Large intestine (tissue), 3 donors: ENCODE data around the gene DGKK. TPM values are rescaled to one million over a fixed set of nuclear protein-coding genes. Genes with fewer than 3 reads are reported as not detected.
A peak's percentile ranks its signal among the peaks of the same experiment; 100 is the strongest.

Experiments used
- DNase-seq, 2 donors: peaks; one replicate each; pipeline versions ENCODE4 v3.0.0 to v3.0.0-alpha.2; 2013
- H3K27ac ChIP-seq: one replicate; pipeline ENCODE4 v1.5.1; 2013; ENCODE audit warnings: low read length
- H3K27me3 ChIP-seq: 2 replicates; pipeline ENCODE4 v1.6.1; 2013; ENCODE audit warnings: low read length; ENCODE audit not compliant: control insufficient read depth, insufficient read depth
- H3K36me3 ChIP-seq: 2 replicates; pipeline ENCODE4 v1.6.1; 2013; ENCODE audit warnings: low read length; ENCODE audit not compliant: control insufficient read depth, insufficient read depth
- H3K4me1 ChIP-seq: one replicate; pipeline ENCODE4 v1.6.1; 2013; ENCODE audit warnings: low read length; ENCODE audit not compliant: control insufficient read depth, insufficient read depth
- H3K4me3 ChIP-seq: one replicate; pipeline ENCODE4 v1.5.1; 2013; ENCODE audit warnings: low read length
- H3K9me3 ChIP-seq: one replicate; pipeline ENCODE4 v1.6.1; 2013; ENCODE audit warnings: mild to moderate bottlenecking, low read depth, low read length, moderate library complexity; ENCODE audit not compliant: control insufficient read depth
- WGBS: methylation state at CpG from one replicate; pipeline ENCODE4 v1.1.5; 2013; ENCODE audit warnings: low lambda C conversion rate; ENCODE audit not compliant: insufficient coverage; 5-methylcytosine and 5-hydroxymethylcytosine counted together
- polyA plus RNA-seq: library from polyadenylated mRNA; unstranded; fragments of 120-200 nt; gene quantifications from one replicate; pipeline ENCODE4 v1.2.1, GENCODE V29; 2013

The DGKK gene
- polyA plus RNA-seq, 1 donor = 0.09 TPM

GRCh38 chrX:50432829-50433289 is 37.8 kb downstream of the DGKK start:
- Histone ChIP-seq H3K36me3 (no peaks in the 10 kb centered on the region), H3K4me3 (no peak overlapping the region), H3K9me3 (no peaks in the 10 kb centered on the region), H3K27me3 (no peaks in the 10 kb centered on the region), H3K4me1 (no peaks in the 10 kb centered on the region), H3K27ac (no peak overlapping the region)
- WGBS = no CpG with 5 or more reads among the region's 3 CpGs
- peak in 1 of 2 donors; percentile 16 for DNase-seq

GRCh38 chrX:50431623-50432022 is 39.0 kb downstream of the DGKK start:
- H3K9me3 ChIP-seq = no peaks in the 10 kb centered on the region
- DNase-seq = no peak
- no peaks in the 10 kb centered on the region for H3K36me3 ChIP-seq
- WGBS = no CpG with 5 or more reads among the region's 3 CpGs
- H3K4me3 ChIP-seq = no peak overlapping the region
- no peaks in the 10 kb centered on the region for H3K27me3 ChIP-seq
- H3K27ac ChIP-seq = no peak overlapping the region
- no peaks in the 10 kb centered on the region for H3K4me1 ChIP-seq

GRCh38 chrX:50430917-50431575 is 39.6 kb downstream of the DGKK start:
- H3K9me3 ChIP-seq = no peaks in the 10 kb centered on the region
- no peaks in the 10 kb centered on the region for H3K27me3 ChIP-seq
- no peak overlapping the region for H3K4me3 ChIP-seq
- no CpG with 5 or more reads among the region's 5 CpGs for WGBS
- H3K36me3 ChIP-seq = no peaks in the 10 kb centered on the region
- no peaks in the 10 kb centered on the region for H3K4me1 ChIP-seq
- DNase-seq = no peak
- H3K27ac ChIP-seq = no peak overlapping the region

- no peak overlapping the region for H3K27ac ChIP-seq
- WGBS = no CpG with 5 or more reads among the region's 1 CpG
- H3K4me3 ChIP-seq = no peak overlapping the region
- no peaks in the 10 kb centered on the region for H3K4me1 ChIP-seq
- no peak for DNase-seq
- no peaks in the 10 kb centered on the region for H3K9me3 ChIP-seq
- no peaks in the 10 kb centered on the region for H3K27me3 ChIP-seq
- no peaks in the 10 kb centered on the region for H3K36me3 ChIP-seq
Measured at GRCh38 chrX:50428174-50428573, 42.5 kb downstream of the DGKK start.

- Histone ChIP-seq H3K36me3 (no peaks in the 10 kb centered on the region), H3K9me3 (no peaks in the 10 kb centered on the region), H3K4me1 (no peaks in the 10 kb centered on the region), H3K27ac (no peak overlapping the region), H3K4me3 (no peak overlapping the region), H3K27me3 (no peaks in the 10 kb centered on the region)
- DNase-seq = no peak
- WGBS = no CpG with 5 or more reads among the region's 2 CpGs
Measured at GRCh38 chrX:50407976-50408375, 62.6 kb downstream of the DGKK start.

GRCh38 chrX:50403903-50404302 is 66.7 kb downstream of the DGKK start:
- Histone ChIP-seq H3K9me3 (no peaks in the 10 kb centered on the region), H3K27me3 (no peaks in the 10 kb centered on the region), H3K4me1 (no peaks in the 10 kb centered on the region), H3K27ac (no peak overlapping the region), H3K36me3 (no peaks in the 10 kb centered on the region), H3K4me3 (no peak overlapping the region)
- no CpG with 5 or more reads among the region's 5 CpGs for WGBS
- no peak for DNase-seq

GRCh38 chrX:50402886-50403285 is 67.7 kb downstream of the DGKK start:
- H3K36me3 ChIP-seq = no peaks in the 10 kb centered on the region
- H3K27ac ChIP-seq = no peak overlapping the region
- H3K4me1 ChIP-seq = no peaks in the 10 kb centered on the region
- DNase-seq = no peak
- no peaks in the 10 kb centered on the region for H3K27me3 ChIP-seq
- no CpG with 5 or more reads among the region's 3 CpGs for WGBS
- no peaks in the 10 kb centered on the region for H3K9me3 ChIP-seq
- no peak overlapping the region for H3K4me3 ChIP-seq

GRCh38 chrX:50393902-50394301 is 76.7 kb downstream of the DGKK start:
- no peak for DNase-seq
- no peaks in the 10 kb centered on the region for H3K4me1 ChIP-seq
- H3K36me3 ChIP-seq = no peaks in the 10 kb centered on the region
- H3K27ac ChIP-seq = no peak overlapping the region
- no CpG with 5 or more reads among the region's 2 CpGs for WGBS
- H3K4me3 ChIP-seq = no peak overlapping the region
- no peaks in the 10 kb centered on the region for H3K9me3 ChIP-seq
- no peaks in the 10 kb centered on the region for H3K27me3 ChIP-seq

GRCh38 chrX:50386520-50386919 is 84.1 kb downstream of the DGKK start:
- no peak overlapping the region for H3K27ac ChIP-seq
- H3K9me3 ChIP-seq = no peaks in the 10 kb centered on the region
- no peaks in the 10 kb centered on the region for H3K36me3 ChIP-seq
- H3K4me3 ChIP-seq = no peak overlapping the region
- no peak for DNase-seq
- WGBS = no CpG with 5 or more reads among the region's 2 CpGs
- H3K4me1 ChIP-seq = no peaks in the 10 kb centered on the region
- H3K27me3 ChIP-seq = no peaks in the 10 kb centered on the region

GRCh38 chrX:50381729-50382415 is 88.8 kb downstream of the DGKK start:
- WGBS = no CpG with 5 or more reads among the region's 5 CpGs
- Histone ChIP-seq H3K36me3 (no peaks in the 10 kb centered on the region), H3K4me3 (no peak overlapping the region), H3K27ac (no peak overlapping the region), H3K27me3 (no peaks in the 10 kb centered on the region), H3K4me1 (no peaks in the 10 kb centered on the region), H3K9me3 (no peaks in the 10 kb centered on the region)
- no peak for DNase-seq
